Activated CD8-positive, alpha-beta memory T cell treated with anti-CD3 and anti-CD28 coated beads for 4 hours (primary cell): Measurements from ENCODE around the gene C2orf42.
"Not testable (repeated sequence)": the region's sequence is repeated elsewhere in the genome, so short reads cannot be mapped to it uniquely, and the experiment has no call there.

Experiments
- DNase-seq, 2 donors: peaks; one replicate each; pipeline ENCODE4 v3.0.0-alpha.2; 2020; ENCODE audit warnings: low read depth in 2 of 2

C2orf42 gene

GRCh38 chr2:70173520-70173919, 17.3 kb downstream of the C2orf42 start:
- no peak for DNase-seq

- not testable (repeated sequence) for DNase-seq
Observed at GRCh38 chr2:70169654-70170245, 21.1 kb downstream of the C2orf42 start.

- DNase-seq = no peak
Observed at GRCh38 chr2:70161069-70161534, 29.7 kb downstream of the C2orf42 start.

- DNase-seq = no peak
Observed at GRCh38 chr2:70160545-70160944, 30.3 kb downstream of the C2orf42 start.

GRCh38 chr2:70149130-70149686, 41.6 kb downstream of the C2orf42 start:
- not testable (repeated sequence) for DNase-seq

GRCh38 chr2:70148211-70148760, 42.5 kb downstream of the C2orf42 start:
- not testable (repeated sequence) for DNase-seq

- DNase-seq = no peak
Observed at GRCh38 chr2:70145851-70146739, 44.7 kb downstream of the C2orf42 start.

- DNase-seq = no peak
Observed at GRCh38 chr2:70145144-70145490, 45.7 kb downstream of the C2orf42 start.

- no peak for DNase-seq
Observed at GRCh38 chr2:70144443-70145143, 46.2 kb downstream of the C2orf42 start.

GRCh38 chr2:70143314-70144150, 47.3 kb downstream of the C2orf42 start:
- DNase-seq = no peak

GRCh38 chr2:70142590-70143313, 48.1 kb downstream of the C2orf42 start:
- DNase-seq = peak; percentile 99

GRCh38 chr2:70141902-70142589, 48.8 kb downstream of the C2orf42 start:
- no peak for DNase-seq

- DNase-seq = no peak
Observed at GRCh38 chr2:70141212-70141901, 49.5 kb downstream of the C2orf42 start.

- DNase-seq = no peak
Observed at GRCh38 chr2:70140791-70141211, 50.0 kb downstream of the C2orf42 start.

GRCh38 chr2:70134323-70134983, 56.4 kb downstream of the C2orf42 start:
- not testable (repeated sequence) for DNase-seq

- DNase-seq = no peak
Observed at GRCh38 chr2:70133491-70134322, 57.1 kb downstream of the C2orf42 start.

GRCh38 chr2:70133127-70133452, 57.7 kb downstream of the C2orf42 start:
- DNase-seq = no peak
